HG02642 (cell line): ENCODE data around the gene RASAL2.
"Not testable (repeated sequence)": the region's sequence is repeated elsewhere in the genome, so short reads cannot be mapped to it uniquely, and the experiment has no call there.

Source experiments
- ATAC-seq: cut with Tn5 transposase; IDR thresholded peaks from one replicate; pipeline ENCODE4 v1.9.1; 2021; ENCODE audit warnings: mild to moderate bottlenecking; ENCODE audit not compliant: unreplicated experiment, poor library complexity

Gene RASAL2

DNA sequence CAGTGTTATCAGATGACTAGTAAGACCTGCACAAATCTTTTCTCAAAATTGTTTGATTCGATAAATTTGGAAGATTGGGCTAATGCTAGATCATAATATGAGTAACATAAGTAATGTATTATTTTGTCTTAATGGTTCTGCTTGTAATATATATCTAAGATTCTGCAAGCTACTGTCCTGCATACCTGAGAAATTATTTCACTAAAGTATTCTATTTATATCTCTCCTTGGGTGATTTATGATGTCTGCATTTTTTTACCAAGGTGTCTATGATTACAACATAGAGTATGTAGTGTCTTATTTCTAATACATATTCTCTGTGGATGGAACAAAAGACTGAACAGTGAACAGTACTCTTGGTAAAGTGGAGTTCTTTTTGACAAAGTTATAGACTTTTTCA lies 236.2 kb downstream of the RASAL2 start:
- ATAC-seq: no peak

DNA sequence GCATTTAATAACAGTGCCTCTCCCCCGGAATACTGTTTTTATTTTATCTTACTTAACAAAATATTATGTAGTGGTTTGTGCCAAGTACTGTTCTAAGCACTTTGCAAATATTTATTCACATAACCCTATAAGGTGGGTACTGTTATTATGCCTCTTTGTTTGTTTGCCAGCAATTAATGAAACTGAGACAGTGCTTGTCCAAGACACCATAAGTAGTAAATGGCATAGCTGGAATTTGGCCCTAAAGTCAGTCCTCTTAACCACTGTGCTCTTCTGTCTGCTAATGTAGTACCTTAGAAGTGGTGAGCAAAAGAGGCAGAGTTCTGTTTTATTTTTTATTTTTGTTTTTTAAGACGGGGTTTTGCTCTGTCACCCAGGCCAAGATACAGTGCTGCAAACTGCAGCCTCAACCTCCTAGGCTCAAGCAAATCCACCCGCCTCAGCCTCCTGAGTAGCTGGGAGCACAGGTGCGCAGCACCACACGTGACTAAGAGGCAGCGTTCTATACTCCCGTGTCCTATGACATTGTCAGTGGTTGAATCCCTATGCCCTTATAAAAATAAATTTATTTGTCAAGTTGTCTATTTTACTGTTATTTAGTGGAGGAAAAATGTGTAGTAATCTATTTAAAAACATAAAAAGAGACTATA lies 237.1 kb downstream of the RASAL2 start:
- ATAC-seq: no peak

DNA sequence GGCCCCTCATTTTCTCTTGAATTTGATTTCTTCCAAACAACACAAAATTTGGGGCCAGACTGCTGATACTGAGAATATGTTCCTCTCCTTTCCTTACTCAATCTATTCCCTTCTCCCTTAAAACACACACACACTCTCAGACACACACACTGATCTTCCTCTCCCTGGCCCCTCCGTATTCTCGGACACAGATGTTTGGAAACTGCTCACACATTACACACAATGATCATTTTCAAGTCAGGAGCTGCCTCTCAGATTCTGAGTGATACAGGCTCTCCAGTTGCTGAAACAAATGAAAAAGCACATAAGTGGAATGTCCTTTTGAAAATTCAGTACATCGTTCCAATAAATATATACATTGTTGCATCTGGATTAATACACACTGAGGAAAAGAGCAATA lies 241.5 kb downstream of the RASAL2 start:
- ATAC-seq: no peak

DNA sequence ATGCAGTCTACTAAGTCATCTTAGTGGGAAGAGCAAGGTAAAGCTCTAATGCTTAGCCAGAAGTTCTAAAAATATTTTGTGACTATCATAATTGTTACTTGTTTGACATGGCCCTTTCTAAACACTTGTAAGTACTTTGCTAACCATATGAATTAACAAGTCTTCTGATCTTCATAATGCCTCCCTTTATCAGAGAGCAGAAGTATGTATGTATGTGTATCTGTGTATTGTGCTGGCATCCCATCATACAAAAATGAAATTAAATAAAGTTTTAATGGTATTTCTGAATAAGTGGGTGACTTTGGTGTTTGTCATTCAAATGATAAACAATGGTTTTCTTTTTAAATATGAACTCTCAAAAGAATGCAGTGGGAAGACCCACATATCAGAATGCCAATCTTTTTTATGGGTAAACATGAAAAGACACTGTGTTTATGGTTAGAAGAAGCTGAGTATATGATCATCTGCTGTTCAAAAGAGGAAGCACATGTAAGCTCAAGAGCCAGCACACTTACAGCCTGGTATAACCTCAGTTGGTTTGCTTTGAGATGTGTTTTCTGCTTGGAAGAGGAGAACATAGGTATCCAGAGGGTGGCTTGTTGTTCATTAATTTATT lies 243.3 kb downstream of the RASAL2 start:
- ATAC-seq: no peak

DNA sequence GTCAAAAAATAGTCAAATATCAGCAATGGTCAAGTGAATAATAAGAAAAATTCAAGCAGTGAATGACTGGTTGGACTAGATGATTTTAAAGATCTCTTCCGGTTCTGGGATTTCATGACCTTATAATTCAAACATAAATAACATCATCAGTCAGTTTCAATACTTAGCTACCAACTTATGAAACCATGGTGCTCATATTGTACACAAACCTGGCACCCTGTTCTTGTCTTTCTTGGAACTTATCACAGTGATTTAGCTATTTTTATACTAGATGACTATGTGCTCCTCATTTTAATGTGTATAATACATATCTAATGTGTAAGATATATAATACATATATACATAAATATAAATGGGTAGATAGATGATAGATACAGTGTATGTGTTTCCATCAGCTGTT lies 245.9 kb downstream of the RASAL2 start:
- no peak for ATAC-seq

DNA sequence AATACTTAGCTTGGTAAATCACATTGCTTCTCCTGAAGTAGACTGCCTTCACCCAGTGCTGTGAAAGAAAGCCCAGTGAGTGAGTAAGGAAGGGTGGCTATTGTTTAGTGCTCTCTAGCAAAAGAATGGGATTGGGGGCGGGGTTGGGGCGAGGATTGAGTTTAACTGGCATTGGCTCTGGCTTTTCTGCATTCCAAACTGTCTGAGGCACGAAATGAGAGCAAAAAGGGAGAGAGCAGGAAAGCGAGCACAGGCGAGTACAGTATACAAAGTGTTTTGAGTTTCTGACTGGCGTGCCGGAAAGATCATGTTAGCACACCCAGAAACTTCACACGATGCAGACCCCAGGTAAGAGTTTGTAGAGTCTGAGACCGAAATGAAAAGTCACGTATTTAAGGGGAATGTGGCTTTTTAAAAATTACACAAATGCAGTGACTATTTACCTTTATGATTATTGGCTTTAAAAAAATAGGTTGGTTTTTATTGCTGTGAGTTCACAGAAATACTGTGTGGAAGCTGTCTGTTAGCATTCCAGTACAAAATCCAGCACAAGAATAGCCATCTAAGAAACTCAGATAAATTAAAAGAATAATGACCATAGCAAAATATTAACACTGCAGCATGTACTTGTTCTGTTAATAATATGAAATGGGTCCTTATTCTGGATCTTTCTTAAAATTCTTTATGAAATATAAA lies 247.5 kb downstream of the RASAL2 start:
- ATAC-seq: no peak

DNA sequence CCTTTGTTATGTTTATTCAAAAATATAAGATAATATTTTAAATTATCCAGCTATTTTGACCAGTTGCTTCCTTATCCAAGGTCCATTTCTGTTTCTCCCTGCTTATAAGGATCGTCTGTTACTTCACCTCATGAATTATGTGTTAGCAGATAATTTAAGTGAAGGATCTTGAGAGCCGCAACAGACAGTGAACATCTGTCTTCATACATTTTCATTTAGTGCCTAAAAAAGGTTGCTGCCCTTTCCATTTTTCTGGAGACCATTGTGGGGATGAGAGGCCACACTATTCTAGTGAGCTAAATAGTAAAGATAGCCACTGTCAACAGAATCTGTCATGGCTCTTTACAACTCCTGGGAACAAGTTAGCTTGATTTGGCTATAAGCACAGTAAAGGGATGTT lies 248.8 kb downstream of the RASAL2 start:
- no peak for ATAC-seq

DNA sequence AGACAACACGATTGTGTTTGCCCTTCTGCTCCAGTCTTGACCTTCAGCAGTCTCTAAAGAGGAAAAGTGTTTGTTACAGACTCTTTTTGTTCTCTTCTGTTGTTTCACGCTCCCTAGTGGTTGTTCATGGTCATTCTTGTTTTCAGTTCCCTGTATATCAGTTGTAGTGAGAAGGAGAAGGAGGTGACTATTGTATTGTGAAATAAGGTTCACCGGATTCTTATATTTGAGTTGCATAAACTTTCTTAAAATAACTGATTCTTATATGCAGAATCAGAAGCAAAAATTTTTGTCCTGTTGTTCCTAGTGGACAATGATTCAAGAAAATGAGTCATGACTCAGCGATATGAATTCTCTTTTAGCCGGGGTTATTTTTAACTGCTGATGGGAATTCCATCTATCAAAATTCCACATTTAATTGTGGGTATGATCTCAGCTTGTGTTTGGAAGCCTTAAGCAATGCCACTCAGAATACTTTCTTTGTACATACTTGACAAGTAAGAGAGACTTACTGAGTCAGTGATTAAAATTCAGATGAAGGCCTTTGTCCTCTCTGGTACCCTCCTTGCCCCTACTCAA lies 250.7 kb downstream of the RASAL2 start:
- no peak for ATAC-seq

DNA sequence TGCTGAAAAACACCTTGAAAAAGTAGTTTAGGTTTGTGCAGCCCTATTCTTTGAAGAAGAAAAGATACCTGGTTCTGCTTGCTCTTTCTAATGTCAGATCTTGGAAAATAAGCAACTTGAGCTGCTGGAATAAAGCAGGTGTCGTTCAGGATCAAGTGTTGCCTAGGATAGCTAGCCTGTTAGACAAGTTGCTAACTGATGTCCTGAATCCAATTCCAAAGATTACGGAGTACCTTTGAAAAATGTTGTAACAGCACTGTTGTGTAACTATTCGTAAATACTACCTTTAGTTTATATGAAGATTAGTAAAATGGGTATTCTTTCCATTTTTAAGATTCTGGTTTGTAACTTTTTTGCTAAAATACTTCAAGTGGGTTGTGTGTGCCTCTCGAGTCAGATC lies 251.3 kb downstream of the RASAL2 start:
- no peak for ATAC-seq

DNA sequence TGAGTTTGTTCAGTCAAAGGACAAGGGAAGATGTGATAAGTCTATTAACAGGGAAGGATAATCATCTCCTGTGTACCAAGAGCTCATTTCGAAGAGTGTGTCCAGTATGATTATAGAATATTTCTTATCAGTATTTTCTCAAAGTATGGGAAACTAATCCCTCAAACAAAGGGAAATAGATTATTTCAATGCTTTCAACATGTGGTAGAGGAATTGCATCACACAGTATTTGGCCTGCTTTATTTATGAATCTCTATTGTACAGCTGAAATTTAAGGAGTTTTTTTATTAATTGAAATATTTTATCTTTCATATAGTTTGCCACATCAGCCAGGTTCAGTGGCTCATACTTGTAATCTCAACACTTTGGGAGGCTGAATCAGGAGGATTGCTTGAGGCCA lies 251.9 kb downstream of the RASAL2 start:
- no peak for ATAC-seq

DNA sequence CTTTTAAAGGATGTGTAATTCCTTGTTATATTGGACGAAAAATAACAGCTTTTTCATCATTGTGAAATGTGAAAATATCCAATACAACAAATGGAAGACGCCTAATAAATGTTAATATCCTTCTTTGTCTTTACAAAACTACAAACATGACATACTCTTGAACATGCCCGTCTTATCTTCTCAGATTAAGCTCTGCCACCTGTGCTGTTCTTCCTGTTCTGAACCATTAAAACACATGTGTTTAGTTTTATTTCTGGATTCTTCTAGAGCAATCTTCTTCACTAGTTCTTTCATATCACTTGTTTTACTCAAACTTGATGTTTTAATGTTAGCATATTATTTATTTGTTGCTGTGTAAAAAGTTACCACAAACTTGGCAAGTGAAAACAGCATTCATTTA lies 255.9 kb downstream of the RASAL2 start:
- no peak for ATAC-seq

DNA sequence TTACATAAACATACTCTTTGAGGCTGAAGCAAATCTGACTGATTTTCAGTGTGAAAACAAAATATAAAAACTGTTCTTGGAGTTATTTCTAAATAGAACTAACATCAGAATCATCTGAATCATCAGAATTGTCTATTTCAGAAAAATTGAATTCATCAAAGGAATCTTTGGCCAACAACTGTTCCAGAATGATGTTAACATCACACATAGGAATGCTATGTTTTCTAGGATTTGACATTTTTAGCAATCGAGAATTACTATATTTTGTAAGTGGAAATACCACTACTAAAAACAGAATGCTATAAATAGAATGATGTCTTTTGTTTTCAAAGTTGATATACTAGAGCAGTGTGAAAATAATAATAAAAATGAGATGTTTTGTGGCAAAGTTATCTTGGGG lies 258.0 kb downstream of the RASAL2 start:
- not testable (repeated sequence) for ATAC-seq

DNA sequence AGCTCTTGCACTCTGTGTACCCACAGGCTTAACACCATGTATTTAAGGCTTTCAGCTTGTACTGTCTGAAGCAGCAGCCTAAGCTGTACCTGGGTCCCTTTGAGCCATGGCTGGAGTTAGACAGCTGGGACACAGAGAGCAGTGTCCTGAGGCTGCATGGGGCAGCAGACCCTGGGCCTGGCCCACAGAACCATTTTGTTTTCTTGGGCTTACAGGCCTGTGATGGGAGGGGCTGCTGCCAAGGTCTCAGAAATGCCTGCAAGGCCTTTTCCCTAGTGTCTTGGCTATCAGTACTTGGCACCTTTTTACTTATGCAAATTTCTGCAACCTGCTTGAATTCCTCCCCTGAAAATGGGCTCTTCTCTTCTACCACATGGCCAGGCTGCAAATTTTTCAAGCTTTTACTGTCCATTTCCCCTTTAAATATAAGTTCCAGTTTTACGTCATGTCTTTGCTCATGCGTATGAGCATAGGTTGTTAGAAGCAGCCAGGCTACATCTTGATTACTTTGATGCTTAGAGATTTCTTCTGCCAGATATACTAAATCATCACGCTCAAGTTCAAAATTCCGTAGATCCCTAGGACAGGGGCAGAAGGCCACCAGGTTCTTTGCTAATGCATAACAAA lies 259.0 kb downstream of the RASAL2 start:
- ATAC-seq: no peak

DNA sequence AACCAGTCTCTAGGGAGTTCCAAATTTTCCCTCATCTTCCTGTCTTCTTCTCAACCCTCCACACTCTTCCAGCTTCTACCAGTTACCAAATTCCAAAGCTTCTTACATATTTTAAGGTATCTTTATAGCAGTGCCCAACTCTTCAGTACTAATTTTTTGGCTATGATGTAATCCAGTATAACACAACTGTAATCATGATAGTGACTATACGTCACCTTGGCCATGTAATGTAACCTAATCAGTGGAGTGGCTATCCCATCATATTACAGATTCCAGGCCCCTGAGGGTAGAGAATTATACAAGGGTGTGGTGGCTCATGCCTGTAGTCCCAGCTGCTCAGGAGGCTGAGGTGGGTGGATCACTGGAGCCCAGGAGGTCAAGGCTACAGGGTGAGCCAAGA lies 259.6 kb downstream of the RASAL2 start:
- ATAC-seq: no peak

DNA sequence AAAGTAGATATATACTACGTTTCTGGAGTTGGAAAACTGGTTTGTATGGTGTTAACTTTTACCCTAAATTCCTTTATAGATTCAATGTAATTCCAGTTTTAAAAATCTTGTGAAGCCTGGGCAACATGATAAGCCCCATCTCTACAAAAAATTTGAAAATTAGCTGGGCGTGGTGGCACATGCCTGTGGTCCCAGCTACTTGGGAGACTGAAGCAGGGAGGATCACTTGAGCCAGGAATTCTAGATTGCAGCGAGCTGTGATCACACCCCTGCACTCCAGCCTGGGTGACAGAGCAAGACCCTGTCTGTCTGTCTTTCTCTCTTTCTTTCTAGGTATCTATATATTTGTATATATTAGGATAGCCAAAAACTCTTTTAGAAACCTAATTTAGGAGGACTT lies 260.9 kb downstream of the RASAL2 start:
- no peak for ATAC-seq

DNA sequence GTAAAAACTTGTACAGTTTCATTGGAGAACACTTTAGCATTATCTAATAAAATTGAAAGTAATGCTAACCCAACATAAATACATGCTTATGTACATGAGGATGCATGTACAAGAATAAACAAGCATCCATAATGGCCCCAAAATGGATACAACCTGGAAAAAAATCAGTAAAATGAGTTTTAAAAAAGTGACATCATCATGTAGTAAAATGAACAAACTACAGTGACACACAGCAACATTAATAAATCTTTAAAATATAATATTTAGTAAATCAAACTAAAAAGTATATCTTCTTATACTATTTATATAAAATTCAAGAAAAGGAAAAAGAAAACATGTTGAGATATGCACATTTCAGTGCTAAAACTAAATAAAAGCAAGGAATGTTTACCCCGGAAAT lies 262.4 kb downstream of the RASAL2 start:
- ATAC-seq: no peak

DNA sequence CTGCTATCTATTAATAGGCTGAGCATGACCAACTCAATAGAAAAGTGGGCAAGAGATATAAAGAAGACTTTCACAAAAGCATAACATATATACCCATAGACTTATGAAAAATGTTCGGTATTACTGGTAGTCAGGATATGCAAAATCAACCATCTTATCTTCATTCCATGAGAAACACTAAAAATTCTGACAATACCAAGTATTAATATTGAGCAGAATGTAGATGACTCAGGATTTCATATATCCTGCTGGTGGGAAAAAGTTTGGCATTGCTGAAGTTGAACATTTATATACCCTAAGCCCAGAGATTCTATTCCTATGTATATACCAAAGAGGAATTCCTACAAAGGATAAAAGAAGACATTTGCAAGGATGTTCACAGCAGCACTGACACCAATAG lies 264.6 kb downstream of the RASAL2 start:
- ATAC-seq: no peak

DNA sequence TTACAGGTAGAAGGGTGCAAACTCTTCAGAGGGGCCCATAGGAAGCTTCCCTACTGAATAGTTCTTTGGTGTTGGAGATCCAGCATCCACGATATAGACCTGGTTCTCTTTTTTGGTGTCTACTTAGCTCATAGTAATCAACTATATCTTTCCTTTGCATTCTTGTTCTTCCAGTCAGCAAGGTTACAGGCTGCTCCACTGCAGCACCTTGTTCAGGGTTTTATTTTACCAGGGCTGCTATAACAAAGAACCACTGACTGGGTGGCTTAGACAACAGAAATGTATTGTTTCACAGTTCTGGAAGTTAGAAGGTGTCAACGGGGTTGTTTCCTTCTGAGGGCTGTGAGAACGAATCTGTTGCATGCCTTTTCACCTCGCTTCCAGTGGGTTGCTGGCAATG lies 266.5 kb downstream of the RASAL2 start:
- no peak for ATAC-seq

DNA sequence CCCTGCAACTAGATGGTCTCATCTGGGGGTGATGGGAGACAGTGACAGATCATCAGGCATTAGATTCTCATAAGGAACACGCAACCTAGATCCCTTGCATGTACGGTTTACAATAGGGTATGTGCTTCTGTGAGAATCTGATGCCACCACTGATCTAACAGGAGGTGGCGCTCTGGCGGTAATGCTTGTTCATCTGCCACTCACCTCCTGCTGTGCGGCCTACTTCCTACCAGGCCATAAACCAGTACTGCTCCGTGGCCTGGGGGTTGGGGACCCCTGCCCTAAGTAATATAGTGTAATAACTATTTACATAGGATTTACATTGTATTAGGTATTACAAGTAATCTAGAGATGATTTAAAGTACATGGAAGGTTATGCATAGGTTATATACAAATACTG lies 267.9 kb downstream of the RASAL2 start:
- ATAC-seq: no peak

DNA sequence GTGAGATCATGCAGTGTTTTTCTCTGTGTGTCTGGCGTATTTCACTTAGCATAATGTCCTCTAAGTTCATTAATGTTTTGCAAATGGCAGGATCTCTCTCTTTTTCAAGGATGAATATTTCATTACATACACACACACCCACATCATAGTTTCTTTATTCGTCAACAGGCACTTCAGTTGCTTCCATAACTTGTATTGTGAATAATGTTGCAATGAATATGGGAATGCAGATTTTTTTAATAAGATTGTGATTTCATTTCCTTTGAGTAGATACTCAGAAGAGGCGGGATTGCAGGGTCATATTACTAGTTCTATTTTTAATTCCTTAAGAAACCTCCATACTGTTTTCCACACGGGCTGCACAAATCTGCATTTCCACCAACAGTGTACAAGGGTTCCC lies 268.8 kb downstream of the RASAL2 start:
- ATAC-seq: no peak

DNA sequence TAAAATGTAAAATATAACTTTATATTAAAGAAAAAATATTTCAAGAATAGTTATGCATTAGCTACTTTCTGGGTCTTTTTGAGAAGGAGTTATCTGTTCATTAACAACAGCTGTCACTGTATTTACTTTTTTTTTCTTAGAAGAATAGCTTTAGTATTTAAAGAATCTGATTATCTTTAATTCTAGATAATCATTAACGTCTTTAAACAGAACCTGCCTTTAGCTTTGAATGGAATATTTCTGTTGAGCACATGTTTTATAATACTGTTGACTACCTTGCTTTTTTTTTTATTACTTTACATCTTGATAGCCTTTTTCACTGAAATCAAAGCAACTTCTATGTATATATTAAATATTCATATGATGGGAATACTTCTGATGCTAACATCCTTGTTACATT lies 270.9 kb downstream of the RASAL2 start:
- ATAC-seq: no peak
